ENCODE measurements around the gene HOXB8.

HOXB8 gene

DNA sequence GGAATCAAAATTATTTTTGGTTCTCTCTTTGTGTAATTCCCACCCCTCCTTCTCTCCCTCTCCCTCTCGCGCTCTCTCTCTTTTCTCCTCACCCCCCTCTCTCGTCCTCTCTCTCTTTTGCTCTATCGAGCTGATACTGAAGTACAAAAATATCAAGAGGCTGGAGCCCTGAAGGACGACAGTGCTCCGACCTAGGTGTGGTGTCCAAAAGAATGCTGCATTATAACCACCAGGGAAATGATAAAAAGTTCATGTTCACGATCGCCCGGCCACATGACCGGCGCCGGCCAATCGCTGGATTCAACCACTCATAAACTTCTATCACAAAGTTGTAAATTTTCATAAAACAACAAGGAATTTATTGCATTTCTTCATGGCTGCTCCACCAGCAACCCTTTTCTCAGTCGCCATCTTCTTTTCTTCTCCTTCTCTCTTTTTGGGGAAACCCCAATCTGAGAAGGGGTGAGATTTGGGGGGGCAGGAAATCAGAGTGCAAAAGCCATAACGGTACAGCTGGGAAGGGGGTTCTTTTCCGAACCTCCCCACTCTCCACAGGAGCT lies 10.2 kb downstream of the HOXB8 start, which contains the start of gene HOXB6:
TSS of gene HOXB6 (minus strand) at position 217 of the 560 bp plus-strand sequence. CDS start 6,836 bp downstream, outside the sequence.
- Histone ChIP-seq H3K27me3 (ENCODE audit: low read length) (no peaks in the 10 kb centered on the region), H2AFZ (ENCODE audit: low read depth, low read length, severe bottlenecking) (no peak within 1 kb of the TSS), H3K36me3 (ENCODE audit: low read length) (no peaks in the 10 kb centered on the region), H3K4me3 (ENCODE audit: insufficient read depth, low read length, poor library complexity, severe bottlenecking) (no peak within 1 kb of the TSS), H3F3A (ENCODE audit: insufficient read depth) (no peaks in the 10 kb centered on the region), H3K4me2 (ENCODE audit: low read depth, low read length, poor library complexity, severe bottlenecking) (no peak within 1 kb of the TSS), H3K9me2 (replicated peaks; ENCODE audit: insufficient read depth, low read length) (no peaks in the 10 kb centered on the region), H4K20me1 (ENCODE audit: low read depth, low read length) (no peaks in the 10 kb centered on the region), H3K9ac (ENCODE audit: low read length) (no peak within 1 kb of the TSS), H3K27ac (ENCODE audit: low read depth, low read length) (no peak within 1 kb of the TSS), H3K79me2 (ENCODE audit: insufficient read depth, low read length) (no peaks in the 10 kb centered on the region), H3K9me3 (ENCODE audit: insufficient read depth, low read length) (no peaks in the 10 kb centered on the region)
- TF ChIP-seq, protein P1, sequence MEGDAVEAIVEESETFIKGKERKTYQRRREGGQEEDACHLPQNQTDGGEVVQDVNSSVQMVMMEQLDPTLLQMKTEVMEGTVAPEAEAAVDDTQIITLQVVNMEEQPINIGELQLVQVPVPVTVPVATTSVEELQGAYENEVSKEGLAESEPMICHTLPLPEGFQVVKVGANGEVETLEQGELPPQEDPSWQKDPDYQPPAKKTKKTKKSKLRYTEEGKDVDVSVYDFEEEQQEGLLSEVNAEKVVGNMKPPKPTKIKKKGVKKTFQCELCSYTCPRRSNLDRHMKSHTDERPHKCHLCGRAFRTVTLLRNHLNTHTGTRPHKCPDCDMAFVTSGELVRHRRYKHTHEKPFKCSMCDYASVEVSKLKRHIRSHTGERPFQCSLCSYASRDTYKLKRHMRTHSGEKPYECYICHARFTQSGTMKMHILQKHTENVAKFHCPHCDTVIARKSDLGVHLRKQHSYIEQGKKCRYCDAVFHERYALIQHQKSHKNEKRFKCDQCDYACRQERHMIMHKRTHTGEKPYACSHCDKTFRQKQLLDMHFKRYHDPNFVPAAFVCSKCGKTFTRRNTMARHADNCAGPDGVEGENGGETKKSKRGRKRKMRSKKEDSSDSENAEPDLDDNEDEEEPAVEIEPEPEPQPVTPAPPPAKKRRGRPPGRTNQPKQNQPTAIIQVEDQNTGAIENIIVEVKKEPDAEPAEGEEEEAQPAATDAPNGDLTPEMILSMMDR (IDR thresholded peaks at IDR 0.05; ENCODE audit: insufficient read depth, low read length, poor library complexity, severe bottlenecking) = no peak
- TF ChIP-seq EZH2phosphoT487 (conservative IDR thresholded peaks at IDR 0.05; ENCODE audit: low read length) = no peak

DNA sequence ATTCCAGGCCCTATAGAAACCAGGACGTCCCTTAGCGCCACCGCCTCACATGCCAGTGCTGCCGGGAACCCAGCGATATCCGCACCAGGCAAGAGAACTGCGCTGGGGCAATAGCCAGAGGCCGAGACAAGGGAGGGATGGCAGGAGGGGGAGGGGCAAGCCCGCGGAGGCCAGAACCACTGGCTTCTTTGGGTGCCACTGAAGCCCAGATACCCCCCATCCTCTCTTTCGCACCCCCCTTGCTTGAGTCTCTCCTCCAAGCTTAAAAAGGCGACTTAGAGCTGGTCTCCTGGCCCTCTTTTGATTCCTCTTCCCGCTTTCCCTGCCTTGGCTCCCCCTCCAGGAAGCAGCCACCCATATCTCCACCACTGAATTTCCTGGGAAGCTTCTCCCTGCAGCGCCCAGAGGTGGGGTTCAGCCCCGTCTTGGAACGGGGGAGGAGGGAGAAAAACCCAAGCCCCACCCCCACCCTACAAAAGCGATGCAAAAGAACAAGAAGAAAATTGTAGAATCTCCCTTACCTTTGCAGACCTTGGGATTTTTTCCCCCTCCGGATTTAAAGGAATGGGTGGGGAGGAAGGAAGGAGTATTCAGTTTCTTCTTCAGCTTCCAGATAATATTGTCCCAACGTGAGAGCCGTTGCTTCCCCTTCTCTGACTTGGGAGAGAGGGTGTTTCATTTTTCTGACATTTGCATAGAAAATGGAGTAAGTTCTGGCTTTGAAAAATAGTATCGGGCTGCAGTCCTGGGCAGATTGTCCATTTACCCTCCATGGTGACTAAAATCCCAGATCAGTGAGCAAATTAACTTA lies 10.9 kb downstream of the HOXB8 start:
- Histone ChIP-seq H2AFZ (ENCODE audit: low read depth, low read length, severe bottlenecking) (no peak overlapping the region), H3F3A (ENCODE audit: insufficient read depth) (no peaks in the 10 kb centered on the region), H3K36me3 (ENCODE audit: low read length) (no peaks in the 10 kb centered on the region), H3K9ac (ENCODE audit: low read length) (no peak overlapping the region), H3K9me3 (ENCODE audit: insufficient read depth, low read length) (no peaks in the 10 kb centered on the region), H3K4me3 (ENCODE audit: insufficient read depth, low read length, poor library complexity, severe bottlenecking) (no peak overlapping the region), H3K4me2 (ENCODE audit: low read depth, low read length, poor library complexity, severe bottlenecking) (no peak overlapping the region), H3K27me3 (ENCODE audit: low read length) (no peaks in the 10 kb centered on the region), H3K27ac (ENCODE audit: low read depth, low read length) (no peak overlapping the region), H4K20me1 (ENCODE audit: low read depth, low read length) (no peaks in the 10 kb centered on the region), H3K9me2 (replicated peaks; ENCODE audit: insufficient read depth, low read length) (no peaks in the 10 kb centered on the region), H3K79me2 (ENCODE audit: insufficient read depth, low read length) (no peaks in the 10 kb centered on the region)
- no peak for TF ChIP-seq EZH2phosphoT487 (conservative IDR thresholded peaks at IDR 0.05; ENCODE audit: low read length)
- TF ChIP-seq, protein P1 (IDR thresholded peaks at IDR 0.05; ENCODE audit: insufficient read depth, low read length, poor library complexity, severe bottlenecking) = no peak

DNA sequence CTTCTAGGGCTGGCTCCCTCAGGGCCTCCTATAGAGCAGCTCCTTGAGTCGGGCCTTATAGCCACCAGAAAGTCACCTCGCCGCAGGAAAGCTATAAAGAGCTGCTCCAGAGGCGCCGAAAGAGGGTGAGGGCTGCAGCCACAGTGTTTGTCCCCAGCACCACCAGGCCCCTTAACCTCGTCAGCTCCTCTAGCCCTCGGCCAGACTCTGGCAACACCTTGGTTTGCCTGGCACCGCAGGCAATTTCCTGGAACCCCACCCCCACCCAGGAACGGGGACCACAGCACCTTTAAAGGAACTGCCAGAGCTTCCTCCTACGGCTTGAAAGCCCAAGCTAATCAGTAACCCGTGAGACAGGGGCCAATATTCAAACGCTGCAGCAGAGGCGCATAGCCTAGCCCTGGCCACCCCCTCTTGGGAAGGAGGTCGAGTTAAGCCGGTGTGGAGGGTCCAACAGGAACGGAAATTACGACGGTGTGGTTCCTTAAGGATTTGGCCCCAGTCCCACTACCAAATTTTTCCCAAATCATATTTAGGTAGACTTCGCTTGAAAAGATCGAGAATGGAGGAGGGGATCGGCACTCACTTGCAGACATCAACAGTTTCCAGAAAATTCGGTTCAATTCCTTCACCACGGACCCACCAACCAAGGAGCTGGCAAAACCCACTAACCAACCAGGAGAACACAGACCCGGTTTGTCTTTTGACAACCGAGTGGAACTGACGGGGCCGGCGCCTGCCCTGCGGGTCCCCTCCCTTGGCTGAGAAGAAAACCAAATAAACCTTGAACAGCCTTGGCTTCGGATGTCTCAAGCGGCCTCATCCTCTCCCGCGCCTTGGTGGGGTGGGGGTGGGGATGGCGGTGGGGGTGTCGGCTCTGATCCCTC lies 13.3 kb downstream of the HOXB8 start:
- H3K9me3 ChIP-seq (ENCODE audit: insufficient read depth, low read length) = no peaks in the 10 kb centered on the region
- no peak overlapping the region for H3K9ac ChIP-seq (ENCODE audit: low read length)
- no peaks in the 10 kb centered on the region for H4K20me1 ChIP-seq (ENCODE audit: low read depth, low read length)
- H2AFZ ChIP-seq (ENCODE audit: low read depth, low read length, severe bottlenecking) = no peak overlapping the region
- no peaks in the 10 kb centered on the region for H3K79me2 ChIP-seq (ENCODE audit: insufficient read depth, low read length)
- no peak overlapping the region for H3K4me3 ChIP-seq (ENCODE audit: insufficient read depth, low read length, poor library complexity, severe bottlenecking)
- no peaks in the 10 kb centered on the region for H3K36me3 ChIP-seq (ENCODE audit: low read length)
- H3K4me2 ChIP-seq (ENCODE audit: low read depth, low read length, poor library complexity, severe bottlenecking) = no peak overlapping the region
- TF ChIP-seq, protein P1 (IDR thresholded peaks at IDR 0.05; ENCODE audit: insufficient read depth, low read length, poor library complexity, severe bottlenecking) = no peak
- no peak for TF ChIP-seq EZH2phosphoT487 (conservative IDR thresholded peaks at IDR 0.05; ENCODE audit: low read length)
- no peaks in the 10 kb centered on the region for H3K9me2 ChIP-seq (replicated peaks; ENCODE audit: insufficient read depth, low read length)
- H3F3A ChIP-seq (ENCODE audit: insufficient read depth) = no peaks in the 10 kb centered on the region
- no peak overlapping the region for H3K27ac ChIP-seq (ENCODE audit: low read depth, low read length)
- H3K27me3 ChIP-seq (ENCODE audit: low read length) = no peaks in the 10 kb centered on the region

Measured in SU-DHL-6 (cell line).